NCI-H128 (cell line): ENCODE results near the gene FBXO4.
"Not testable (repeated sequence)": the region's sequence is repeated elsewhere in the genome, so short reads cannot be mapped to it uniquely, and the experiment has no call there.

ENCODE experiments used
- DNase-seq: peaks from one replicate; lab custom pipeline; 2025; ENCODE audit not compliant: unreplicated experiment; lab: John Stamatoyannopoulos, UW

FBXO4 gene

GRCh38 chr5:41921166-41921565 is 3.9 kb upstream of the FBXO4 start:
- DNase-seq, result no peak

GRCh38 chr5:41921874-41922273 is 3.2 kb upstream of the FBXO4 start:
- DNase-seq, result no peak

GRCh38 chr5:41924526-41924871 is 582 bp upstream of the FBXO4 start:
- no peak for DNase-seq

GRCh38 chr5:41925555-41925951 is 472 bp downstream of the FBXO4 start:
- DNase-seq, result no peak

- DNase-seq, result no peak
These were observed 2.5 kb downstream of the FBXO4 start for GRCh38 chr5:41927604-41928003.

GRCh38 chr5:41929035-41929434 is 4.0 kb downstream of the FBXO4 start:
- DNase-seq, result no peak

GRCh38 chr5:41932770-41933169 is 7.7 kb downstream of the FBXO4 start:
- DNase-seq, result no peak

- no peak for DNase-seq
These were observed 10.5 kb downstream of the FBXO4 start for GRCh38 chr5:41935544-41935943.

- no peak for DNase-seq
These were observed 15.6 kb downstream of the FBXO4 start for GRCh38 chr5:41940641-41941040.

- not testable (repeated sequence) for DNase-seq
These were observed 20.4 kb downstream of the FBXO4 start for GRCh38 chr5:41945332-41945955.

- no peak for DNase-seq
These were observed 26.1 kb downstream of the FBXO4 start for GRCh38 chr5:41951224-41951623.

- DNase-seq, result no peak
These were observed 29.2 kb downstream of the FBXO4 start for GRCh38 chr5:41954286-41954685.

GRCh38 chr5:41955432-41956024 is 30.4 kb downstream of the FBXO4 start:
- no peak for DNase-seq

GRCh38 chr5:41956943-41957342 is 31.9 kb downstream of the FBXO4 start:
- DNase-seq, result no peak

GRCh38 chr5:41960481-41960880 is 35.4 kb downstream of the FBXO4 start:
- no peak for DNase-seq

GRCh38 chr5:41961736-41962135 is 36.7 kb downstream of the FBXO4 start:
- DNase-seq, result no peak

- DNase-seq, result no peak
These were observed 37.4 kb downstream of the FBXO4 start for GRCh38 chr5:41962491-41962890.

- DNase-seq, result no peak
These were observed 41.5 kb downstream of the FBXO4 start for GRCh38 chr5:41966401-41967105.

- no peak for DNase-seq
These were observed 42.3 kb downstream of the FBXO4 start for GRCh38 chr5:41967401-41967800.

- DNase-seq, result no peak
These were observed 43.2 kb downstream of the FBXO4 start for GRCh38 chr5:41968153-41968723.

GRCh38 chr5:41973087-41973486 is 48.0 kb downstream of the FBXO4 start:
- no peak for DNase-seq

- no peak for DNase-seq
These were observed 48.8 kb downstream of the FBXO4 start for GRCh38 chr5:41973887-41974286.
